NCI-H69 (cell line): ENCODE measurements around the gene SERPINA7.
"Not testable (repeated sequence)": the region's sequence is repeated elsewhere in the genome, so short reads cannot be mapped to it uniquely, and the experiment has no call there.

Source experiments
- DNase-seq: peaks from one replicate; lab custom pipeline; 2025; lab: John Stamatoyannopoulos, UW

SERPINA7 gene, protein sequence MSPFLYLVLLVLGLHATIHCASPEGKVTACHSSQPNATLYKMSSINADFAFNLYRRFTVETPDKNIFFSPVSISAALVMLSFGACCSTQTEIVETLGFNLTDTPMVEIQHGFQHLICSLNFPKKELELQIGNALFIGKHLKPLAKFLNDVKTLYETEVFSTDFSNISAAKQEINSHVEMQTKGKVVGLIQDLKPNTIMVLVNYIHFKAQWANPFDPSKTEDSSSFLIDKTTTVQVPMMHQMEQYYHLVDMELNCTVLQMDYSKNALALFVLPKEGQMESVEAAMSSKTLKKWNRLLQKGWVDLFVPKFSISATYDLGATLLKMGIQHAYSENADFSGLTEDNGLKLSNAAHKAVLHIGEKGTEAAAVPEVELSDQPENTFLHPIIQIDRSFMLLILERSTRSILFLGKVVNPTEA

DNA sequence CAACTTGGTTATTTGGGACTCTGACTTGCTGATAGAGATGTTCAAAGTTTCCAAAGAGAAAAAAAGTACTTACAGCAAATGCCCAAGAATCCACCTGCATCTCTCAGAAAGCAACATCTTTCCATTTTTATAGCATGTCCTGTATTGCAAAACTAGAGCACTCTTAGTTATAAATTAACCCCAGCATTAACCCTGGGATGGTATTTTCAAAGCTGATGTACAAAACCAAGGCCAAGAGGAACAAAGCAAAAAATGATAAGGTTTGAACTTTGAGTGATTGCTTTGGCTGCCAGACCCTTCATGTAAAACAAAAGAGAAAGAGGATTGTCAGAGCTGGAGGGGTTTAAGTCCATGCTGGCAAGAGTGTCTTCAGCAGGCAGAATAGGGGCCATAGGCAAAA, at the start of gene SERPINA7:
Gene SERPINA7 (minus strand): TSS at position 103 of the 400 bp plus-strand sequence. CDS start 1,669 bp downstream, outside the sequence.
- no peak for DNase-seq

DNA sequence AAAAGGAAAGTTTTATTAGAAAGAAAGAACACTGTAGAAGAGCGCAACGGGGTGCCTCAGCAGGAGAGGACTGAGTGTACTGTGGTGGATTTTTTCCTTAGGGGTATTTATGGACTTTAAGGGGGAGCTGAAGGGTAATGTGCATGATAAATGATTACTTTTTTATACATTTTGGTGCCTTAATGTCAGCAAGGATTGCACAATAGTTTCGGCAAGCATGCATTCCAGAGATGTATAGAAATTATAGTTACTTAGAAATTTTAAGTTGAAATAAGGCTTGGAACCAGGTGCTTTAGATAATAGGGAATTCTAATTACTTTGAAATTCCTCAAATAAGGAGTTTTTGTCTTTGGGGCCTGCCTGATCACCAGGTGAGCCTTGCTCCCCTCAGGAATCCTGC, 30.5 kb upstream of the SERPINA7 start:
- no peak for DNase-seq

DNA sequence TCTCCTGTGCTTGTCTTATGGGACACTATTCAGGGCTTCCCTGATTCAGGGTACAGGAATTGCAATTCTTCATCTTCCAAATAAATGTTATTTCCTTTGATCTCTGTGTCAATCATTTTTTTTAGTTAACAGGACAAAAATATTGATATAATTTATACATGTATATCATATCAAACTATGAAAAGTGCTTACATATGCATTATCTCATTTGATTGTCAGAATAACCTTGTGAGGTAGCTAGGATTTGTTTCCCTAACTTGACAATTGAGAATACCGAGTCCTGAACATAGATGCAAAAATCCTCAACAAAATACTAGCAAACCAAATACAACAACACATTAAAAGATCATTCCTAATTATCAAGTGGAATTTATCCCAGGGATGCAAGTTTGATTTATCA, 11.5 kb upstream of the SERPINA7 start:
- no peak for DNase-seq

DNA sequence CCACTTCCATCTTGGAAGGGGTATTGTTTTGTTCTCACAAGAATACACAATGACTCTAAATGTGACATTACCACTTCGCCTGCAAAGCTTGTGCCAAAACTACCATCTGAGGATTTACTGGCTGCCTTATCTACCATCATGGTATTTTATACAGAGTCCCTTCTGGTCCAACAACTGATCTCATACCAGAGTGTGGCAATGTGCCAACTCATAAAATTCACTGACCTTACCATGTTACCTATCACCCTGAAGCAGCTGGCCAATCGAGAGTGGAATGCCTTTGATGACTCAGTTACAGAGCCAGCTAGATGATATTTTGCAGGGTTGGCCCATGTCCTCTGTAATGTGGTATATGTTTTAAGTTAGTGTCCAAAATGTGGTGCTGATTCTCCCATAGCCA, 3.8 kb upstream of the SERPINA7 start:
- DNase-seq, result no peak

DNA sequence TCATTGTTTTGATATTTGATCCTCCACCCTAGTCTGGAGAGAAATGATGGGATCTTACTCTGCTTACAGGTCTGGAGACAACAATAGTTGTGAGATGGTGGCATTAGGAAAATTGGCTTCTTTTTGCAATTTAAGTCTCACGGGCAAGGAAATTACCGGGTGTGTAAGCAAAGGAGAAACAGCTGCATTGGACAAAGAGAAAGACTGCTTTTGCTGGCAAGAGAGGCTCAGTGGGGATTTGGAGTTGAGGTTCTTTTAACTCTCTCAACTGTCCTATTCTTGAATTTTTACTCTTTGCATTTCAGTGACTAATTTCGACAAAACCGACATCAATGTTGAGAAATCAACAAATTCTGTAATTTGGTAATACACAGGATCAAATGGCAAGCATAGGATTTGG, 2.3 kb upstream of the SERPINA7 start:
- no peak for DNase-seq

DNA sequence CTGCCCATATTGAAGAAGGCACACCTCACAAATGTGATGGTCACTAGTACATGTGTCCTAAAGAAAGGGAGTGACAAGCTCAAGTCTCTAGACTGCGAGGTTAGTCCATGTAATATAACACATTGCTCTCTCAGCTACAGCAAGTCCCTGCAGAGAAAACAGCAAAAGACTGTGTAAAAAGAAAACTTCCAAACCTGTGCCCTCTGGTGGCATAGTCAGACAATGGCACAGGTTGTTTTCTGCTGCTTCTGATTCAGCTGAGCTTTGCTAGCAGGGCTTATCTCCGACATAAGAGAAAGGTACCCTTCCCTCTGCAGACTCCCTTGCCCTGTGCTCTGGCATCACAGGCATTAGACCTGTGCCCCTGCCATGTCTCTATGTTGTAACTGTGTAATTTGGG, 1.4 kb upstream of the SERPINA7 start:
- no peak for DNase-seq

DNA sequence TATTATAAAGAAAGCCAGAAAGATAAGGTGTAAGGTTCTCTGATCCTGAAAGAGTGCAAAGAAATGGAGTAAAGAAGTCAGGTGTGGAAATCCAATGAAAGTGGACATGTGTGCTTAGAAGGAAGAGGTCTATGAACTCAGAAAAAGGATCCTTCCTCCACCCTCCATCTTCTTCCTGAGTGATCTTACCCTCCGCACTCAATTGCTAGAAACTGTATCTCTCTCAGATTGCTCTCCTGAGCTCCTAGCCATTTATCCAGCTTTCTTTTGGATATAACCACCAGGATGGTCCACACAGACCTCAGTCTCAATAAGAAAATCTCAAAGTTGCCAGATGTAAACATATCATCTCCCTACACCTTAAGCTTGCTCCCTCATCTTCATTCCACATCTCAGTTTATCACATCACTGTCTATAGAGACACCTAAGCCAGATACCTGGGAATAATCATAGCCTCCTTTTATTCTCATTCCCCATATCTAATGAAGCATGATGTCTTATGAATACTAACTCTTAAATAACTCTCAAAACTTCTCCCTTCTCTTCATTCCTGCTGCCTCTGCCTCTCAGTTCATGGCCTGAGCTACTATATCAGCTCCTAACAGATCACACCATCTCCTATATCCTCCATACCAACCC, 573 bp downstream of the SERPINA7 start:
- no peak for DNase-seq

DNA sequence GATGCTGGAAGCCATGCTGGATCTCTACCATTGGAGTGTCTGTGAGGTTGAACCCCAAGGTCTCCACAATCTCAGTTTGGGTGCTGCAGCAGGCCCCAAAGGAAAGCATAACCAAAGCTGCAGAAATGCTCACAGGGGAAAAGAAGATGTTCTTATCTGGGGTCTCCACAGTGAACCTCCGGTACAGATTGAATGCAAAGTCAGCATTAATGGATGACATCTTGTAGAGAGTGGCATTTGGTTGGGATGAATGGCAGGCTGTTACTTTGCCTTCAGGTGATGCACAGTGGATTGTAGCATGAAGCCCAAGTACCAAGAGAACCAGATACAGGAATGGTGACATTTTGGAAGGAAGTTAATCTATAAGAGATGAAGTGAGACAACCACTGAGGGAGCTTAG, 1.8 kb downstream of the SERPINA7 start:
- no peak for DNase-seq

DNA sequence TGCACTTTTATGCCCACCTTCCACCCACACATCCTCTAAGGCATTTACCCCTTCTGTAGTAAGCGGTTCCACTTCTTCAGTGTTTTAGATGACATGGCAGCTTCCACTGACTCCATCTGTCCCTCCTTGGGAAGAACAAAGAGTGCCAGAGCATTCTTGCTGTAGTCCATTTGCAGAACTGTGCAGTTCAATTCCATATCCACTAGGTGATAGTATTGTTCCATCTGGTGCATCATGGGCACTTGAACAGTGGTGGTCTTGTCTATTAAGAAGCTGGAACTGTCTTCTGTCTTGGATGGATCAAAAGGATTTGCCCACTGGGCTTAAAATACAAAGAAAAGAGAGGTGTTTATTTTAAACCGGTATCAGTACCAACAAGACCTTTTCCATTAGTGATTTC, 3.5 kb downstream of the SERPINA7 start:
- DNase-seq, result no peak

DNA sequence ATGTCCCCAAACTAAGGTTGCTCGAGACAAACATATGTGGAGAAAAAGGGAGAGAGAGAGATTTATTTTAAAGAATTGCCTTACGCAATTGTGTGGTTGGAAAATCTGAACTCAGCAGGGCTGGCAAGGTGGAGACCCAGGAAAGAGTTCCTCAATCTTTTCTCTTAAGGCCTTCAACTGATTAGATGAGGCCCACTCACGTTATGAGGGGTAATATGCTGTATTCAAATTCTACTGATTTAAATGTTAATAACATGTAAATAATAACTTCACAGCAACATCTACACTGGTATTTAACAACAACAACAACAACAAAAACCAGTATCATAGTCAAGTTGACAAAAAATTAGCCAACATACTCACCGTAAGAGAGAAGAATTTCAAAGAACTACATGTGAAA, 14.6 kb downstream of the SERPINA7 start:
- DNase-seq, result no peak

DNA sequence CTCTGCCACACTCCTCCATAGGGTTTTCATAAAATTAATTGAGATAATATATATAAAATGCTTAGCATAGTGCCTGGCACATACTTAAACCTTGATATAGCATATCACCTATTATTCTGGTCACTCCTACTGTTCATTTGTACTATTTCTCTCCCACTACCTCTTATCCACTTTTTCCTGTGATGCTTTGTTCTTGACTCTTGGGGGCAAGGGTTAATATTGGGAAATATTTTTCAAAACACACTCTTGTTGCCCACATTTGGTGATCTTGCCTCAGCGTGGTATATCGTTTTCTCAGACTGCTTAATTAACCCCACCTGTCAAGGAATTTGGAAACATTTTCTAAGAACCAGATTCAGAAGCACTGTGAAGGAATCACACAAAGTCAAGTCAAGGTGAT, 16.3 kb downstream of the SERPINA7 start:
- DNase-seq, result no peak

DNA sequence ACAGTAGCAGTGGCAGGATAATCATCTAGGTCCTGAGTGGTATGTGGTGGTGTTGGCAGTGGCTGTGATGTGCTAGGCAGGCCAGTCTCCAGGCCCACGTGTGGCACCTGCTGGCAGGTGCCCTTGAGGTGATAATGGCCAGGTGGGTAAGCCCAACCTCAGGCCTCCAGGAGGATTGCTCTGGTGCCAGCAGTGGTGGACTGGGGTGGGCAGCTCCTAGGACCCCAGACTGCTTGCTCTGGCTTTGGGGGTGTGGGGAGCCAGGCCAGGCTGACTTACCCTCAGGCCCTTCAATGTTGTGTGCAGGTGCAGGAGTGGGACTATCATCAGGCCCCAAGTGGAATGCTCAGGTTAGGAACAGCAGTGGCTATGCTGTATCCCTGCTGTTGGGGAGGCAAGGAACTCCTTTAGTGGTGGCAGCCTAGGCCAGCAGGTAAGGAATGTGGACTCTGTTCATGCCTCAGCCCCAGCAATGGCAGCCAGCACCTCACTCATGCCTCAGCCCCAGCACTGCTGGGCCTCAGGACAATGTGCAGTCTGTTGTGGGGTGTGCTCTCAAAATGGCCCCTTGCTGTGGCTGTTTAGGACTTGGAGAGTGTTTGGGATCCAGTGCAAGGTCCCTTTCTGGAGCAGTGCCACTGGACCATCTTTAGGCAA, 24.3 kb downstream of the SERPINA7 start:
- DNase-seq, result no peak

DNA sequence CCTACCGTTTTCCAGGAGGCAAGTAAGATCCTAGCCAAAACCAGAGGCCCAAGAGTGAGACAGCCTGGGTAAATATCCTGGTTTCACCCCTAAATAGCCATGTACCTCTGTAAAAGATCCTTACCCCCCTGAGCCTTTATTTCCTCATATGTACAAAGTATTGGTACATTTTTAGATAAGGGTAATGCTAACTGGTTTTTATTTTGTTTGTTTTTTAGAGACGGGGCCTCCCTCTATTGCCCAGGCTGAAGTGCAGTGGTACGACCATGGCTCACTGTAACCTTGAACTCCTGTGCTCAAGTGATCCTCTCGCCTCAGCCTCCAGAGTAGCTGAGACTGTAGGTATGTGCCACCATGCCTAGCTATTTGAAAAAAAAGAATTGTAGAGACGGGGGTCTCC, 29.4 kb downstream of the SERPINA7 start:
- no peak for DNase-seq

DNA sequence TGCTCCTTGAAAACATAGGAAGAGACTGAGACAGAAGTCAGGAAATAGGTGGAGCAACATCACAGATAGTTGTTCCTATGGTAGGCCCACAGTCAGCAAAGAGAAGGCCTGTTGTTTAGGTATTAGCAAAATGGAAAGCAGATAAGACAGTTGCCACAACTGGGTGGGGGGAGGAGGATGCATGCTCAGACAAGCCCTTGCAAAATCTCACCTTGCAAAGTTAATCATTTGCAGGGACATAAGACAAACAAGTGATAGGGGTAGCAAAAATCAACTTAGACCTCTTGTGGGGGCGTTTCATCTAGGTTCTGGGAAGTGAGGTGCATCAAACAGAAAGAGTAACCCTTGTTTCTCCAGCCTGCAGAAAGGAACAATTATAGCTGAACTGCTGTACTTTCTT, 30.7 kb downstream of the SERPINA7 start:
- DNase-seq, result no peak

DNA sequence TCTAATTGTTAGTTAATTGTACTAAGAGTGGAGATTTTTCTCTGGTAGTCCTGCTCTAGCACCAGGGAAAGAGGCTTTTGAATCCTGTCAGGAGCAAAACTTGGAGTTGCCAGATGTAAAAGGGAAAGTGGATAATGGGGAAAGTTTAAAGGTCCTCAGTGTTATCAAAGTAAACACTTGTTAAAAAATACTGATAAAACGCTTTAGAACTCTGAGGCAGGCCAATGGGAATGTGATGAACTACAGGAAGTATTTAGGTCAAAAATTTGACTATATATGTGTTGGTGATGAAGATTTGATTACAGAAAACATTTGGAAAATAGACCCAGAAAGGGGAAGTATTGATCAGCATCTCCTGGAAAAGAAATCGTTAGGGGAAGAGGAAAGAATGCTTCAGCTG, 32.8 kb downstream of the SERPINA7 start:
- no peak for DNase-seq

DNA sequence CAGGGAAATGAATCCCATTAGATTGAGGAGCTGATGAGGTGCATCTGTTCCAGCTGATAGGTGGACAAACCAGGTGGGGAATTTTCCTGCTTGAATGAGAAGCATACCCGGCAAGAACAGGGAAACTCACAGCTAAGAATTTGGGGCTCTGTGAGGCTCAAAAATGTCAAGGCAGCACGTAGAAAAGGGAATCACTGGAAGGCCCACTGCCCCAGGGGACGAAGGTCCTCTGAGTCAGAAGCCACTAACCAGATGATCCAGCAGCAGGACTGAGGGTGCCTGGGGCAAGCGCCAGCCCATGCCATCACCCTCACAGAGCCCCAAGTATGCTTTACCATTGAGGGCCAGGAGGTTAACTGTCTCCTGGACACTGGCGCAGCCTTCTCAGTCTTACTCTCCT, 37.9 kb downstream of the SERPINA7 start:
- not testable (repeated sequence) for DNase-seq

DNA sequence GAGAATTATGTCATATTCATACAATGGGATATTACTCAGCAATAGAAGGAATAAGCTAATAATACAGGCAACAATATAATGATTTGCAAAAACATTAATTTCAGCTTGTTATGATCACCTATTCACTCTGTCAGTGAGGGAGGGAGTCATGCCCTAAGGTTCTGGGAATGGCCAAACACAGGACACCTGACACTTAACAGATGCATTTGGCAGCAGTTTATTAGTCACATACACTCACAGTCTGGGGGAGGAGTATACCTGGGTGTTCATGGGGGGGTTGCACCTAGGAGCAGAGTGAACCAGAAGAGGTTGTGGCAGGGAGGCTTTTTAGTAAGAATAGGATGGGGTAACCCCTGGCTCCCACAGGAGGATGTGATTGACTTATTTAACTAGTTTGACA, 38.3 kb downstream of the SERPINA7 start:
- DNase-seq, result no peak

DNA sequence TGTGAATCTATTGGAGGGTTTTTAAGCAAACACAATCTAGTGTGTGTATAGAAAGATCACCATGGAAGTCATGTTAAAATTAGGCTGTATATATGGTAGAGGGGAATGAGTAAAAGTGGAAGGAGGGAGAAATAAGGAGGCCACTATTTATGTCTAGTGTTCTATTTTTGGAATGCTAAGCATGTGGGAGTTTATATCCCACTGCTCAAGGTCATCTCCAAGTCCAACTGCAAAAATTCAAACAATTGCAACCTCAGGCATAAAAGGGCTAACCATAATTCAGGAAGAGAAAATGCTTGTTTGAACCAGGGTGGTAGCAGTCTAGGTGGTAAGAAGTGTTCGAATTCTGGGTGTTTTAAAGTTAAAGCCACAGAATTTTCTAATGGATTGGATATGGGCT, 39.2 kb downstream of the SERPINA7 start:
- no peak for DNase-seq

DNA sequence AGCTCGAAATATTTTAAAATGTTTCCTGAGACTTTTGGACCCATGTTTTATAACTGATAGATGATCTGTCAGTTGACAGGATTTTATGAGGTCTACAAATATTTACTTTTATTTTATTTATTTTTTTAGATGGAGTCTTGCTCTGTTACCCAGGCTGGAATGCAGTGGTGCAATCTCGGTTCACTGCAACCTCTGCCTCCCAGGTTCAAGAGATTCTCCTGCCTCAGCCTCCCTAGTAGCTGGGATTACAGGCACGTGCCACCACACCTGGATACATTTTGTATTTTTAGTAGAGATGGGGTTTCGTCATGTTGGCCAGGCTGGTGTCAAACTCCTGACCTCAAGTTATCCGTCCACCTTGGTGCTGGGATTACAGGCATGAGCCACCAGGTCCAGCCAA, 50.0 kb downstream of the SERPINA7 start:
- DNase-seq, result not testable (repeated sequence)
